SU-DHL-6 (cell line): ENCODE data around the gene DHPS.

Experiments used
- CTCF ChIP-seq: fragments of 200-600 bp; sonication (generic); IDR thresholded peaks from one replicate; pipeline ENCODE4 v1.5.1; 2017; ENCODE audit warnings: antibody characterized with exemption, mild to moderate bottlenecking, low read length, moderate library complexity; ENCODE audit not compliant: insufficient read depth, poor library complexity, severe bottlenecking
- EZH2phosphoT487 ChIP-seq: fragments of 200-600 bp; sonication (generic), shearing (Covaris generic); conservative IDR thresholded peaks from 2 replicates; pipeline ENCODE4 v1.6.1; 2018; ENCODE audit warnings: mild to moderate bottlenecking, antibody characterized with exemption, low read length, moderate library complexity, mixed read lengths

- TF ChIP-seq CTCF (no peak), EZH2phosphoT487 (no peak)
These were observed 40.2 kb downstream of the DHPS start for GRCh38 chr19:12641456-12641855.
